AG04449 (cell line): ENCODE data around the gene MN1.

ENCODE experiments used
- CTCF ChIA-PET: fragments of 350-600 bp; formaldehyde crosslinking; extraction: SDS; loops from one replicate; lab custom pipeline; 2021; ENCODE audit warnings: antibody characterized with exemption; lab: Yijun Ruan, JAX
- POLR2A ChIA-PET: fragments of 400-600, 350-600 bp; formaldehyde crosslinking; extraction: SDS; loops from one replicate; lab custom pipeline; 2020; ENCODE audit warnings: antibody characterized with exemption, inconsistent platforms; lab: Yijun Ruan, JAX
- DNase-seq: peaks from one replicate; pipeline ENCODE4 v3.0.0-alpha.2; 2010; ENCODE audit warnings: low read depth, low spot score
- H3K4me3 ChIP-seq: 2 replicates; pipeline ENCODE4 v1.5.1; 2011; ENCODE audit warnings: low read depth, mild to moderate bottlenecking, control low read depth, low read length
- CTCF ChIP-seq: IDR thresholded peaks from one replicate; pipeline ENCODE4 v1.5.1; 2011; ENCODE audit warnings: mild to moderate bottlenecking, moderate library complexity, low read length, control low read depth, inconsistent platforms; ENCODE audit not compliant: insufficient read depth; ENCODE audit errors: missing control alignments

The MN1 gene

GRCh38 chr22:27699383-27700019 lies 102.1 kb downstream of the MN1 start:
- ChIA-PET CTCF (no interaction called here), POLR2A (no interaction called here)

GRCh38 chr22:27698813-27699212 lies 102.7 kb downstream of the MN1 start:
- DNase-seq, result no peak
- no peak overlapping the region for H3K4me3 ChIP-seq
- CTCF ChIA-PET, result no interaction called here
- no peak for TF ChIP-seq CTCF
- POLR2A ChIA-PET, result no interaction called here

More at GRCh38 chr22:27699383-27700019, 102.1 kb downstream of the MN1 start:
- no peak for DNase-seq
- no peak overlapping the region for H3K4me3 ChIP-seq
- TF ChIP-seq CTCF, result no peak
